Duodenal mucosa (tissue), 2 donors: ENCODE measurements around the gene TNNT2.

Source experiments
- H3K27ac ChIP-seq: one replicate; pipeline ENCODE4 v1.7.0; 2013; ENCODE audit warnings: low read depth, low read length
- H3K27me3 ChIP-seq, 2 donors: one replicate each; pipeline ENCODE4 v1.7.0; 2013; ENCODE audit warnings: low read length in 2 of 2, control low read depth in 1 of 2; ENCODE audit not compliant: insufficient read depth in 2 of 2, control insufficient read depth in 1 of 2
- H3K36me3 ChIP-seq, 2 donors: one replicate each; pipeline ENCODE4 v1.7.0; 2013; ENCODE audit warnings: low read length in 2 of 2, control low read depth in 1 of 2; ENCODE audit not compliant: insufficient read depth in 2 of 2, control insufficient read depth in 1 of 2
- H3K4me1 ChIP-seq, 2 donors: one replicate each; pipeline ENCODE4 v1.7.0; 2013; ENCODE audit warnings: low read length in 2 of 2, control low read depth in 1 of 2; ENCODE audit not compliant: insufficient read depth in 2 of 2, control insufficient read depth in 1 of 2
- H3K4me3 ChIP-seq, 2 donors: one replicate each; pipeline ENCODE4 v1.7.0; 2013; ENCODE audit warnings: low read length in 2 of 2, low read depth in 1 of 2
- H3K9ac ChIP-seq, 2 donors: one replicate each; pipeline ENCODE4 v1.7.0; 2013; ENCODE audit warnings: low read length in 2 of 2, low read depth in 1 of 2
- H3K9me3 ChIP-seq, 2 donors: one replicate each; pipeline ENCODE4 v1.7.0; 2013; ENCODE audit warnings: low read length in 2 of 2, control low read depth in 1 of 2; ENCODE audit not compliant: control insufficient read depth in 1 of 2

The TNNT2 gene

DNA sequence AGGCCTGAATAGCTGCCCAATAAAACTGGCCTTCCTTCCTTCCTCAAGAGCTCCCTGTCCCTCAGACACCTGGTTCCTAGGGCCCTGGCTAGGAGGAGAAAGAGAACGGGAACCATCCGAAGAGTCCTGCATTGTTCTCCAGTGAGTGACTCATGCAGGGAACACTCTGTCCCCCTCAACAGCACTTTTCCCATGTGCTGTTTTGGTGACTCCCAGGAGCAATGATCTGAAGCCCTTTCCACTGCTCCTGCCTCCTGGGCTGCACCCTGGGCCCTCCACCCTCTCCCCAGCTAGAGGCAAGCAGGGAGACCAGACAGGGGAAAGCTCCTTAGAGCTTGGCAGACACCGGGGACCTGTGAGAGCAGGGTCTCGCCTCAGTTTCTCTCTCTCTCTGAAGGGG is 18.9 kb downstream of the TNNT2 start:
- H3K27me3 ChIP-seq, result peaks cover 0 to 4% of the 10 kb centered on the region in 2 donors
- H3K4me3 ChIP-seq, result no peak overlapping the region
- no peak overlapping the region for H3K9ac ChIP-seq
- no peaks in the 10 kb centered on the region for H3K4me1 ChIP-seq
- H3K9me3 ChIP-seq, result no peaks in the 10 kb centered on the region
- H3K27ac ChIP-seq, result no peak overlapping the region
- no peaks in the 10 kb centered on the region for H3K36me3 ChIP-seq

DNA sequence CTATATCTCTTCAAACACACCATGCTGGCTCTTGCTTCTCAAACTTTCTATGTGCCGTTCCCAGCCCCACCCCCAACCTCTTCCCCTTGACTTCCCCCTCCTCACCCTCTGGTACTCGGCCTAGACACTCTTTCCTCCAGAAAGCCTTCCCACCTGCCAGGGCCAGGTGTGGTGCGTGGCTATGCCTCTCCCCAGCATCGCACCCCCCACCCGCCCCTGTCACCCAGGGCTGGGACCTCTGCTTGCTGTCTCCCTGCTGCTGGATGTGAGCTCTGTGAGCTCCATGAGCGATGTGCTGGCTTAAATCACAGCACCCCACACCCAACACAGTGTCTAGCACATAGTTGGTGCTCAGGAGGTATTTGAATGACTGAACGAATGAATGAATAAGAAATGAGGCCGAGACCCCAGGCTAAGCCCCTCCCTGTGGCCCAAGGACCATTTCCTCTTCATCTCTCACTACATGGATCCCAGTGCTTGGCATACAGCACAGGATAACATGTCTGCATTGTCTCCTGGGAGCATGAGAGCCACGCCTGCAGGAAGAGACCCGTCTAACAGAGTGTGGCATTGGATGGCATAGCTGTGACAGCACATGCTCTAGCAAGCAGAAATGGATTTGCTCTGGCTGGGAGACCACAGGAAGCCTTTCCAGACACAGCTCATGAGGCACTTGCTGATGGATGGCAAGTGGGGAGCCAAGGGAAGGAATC is 19.7 kb downstream of the TNNT2 start:
- Histone ChIP-seq H3K27me3 (peaks cover 0 to 6% of the 10 kb centered on the region in 2 donors), H3K27ac (no peak overlapping the region), H3K9me3 (no peaks in the 10 kb centered on the region), H3K4me3 (no peak overlapping the region), H3K36me3 (no peaks in the 10 kb centered on the region), H3K4me1 (no peaks in the 10 kb centered on the region), H3K9ac (no peak overlapping the region)

DNA sequence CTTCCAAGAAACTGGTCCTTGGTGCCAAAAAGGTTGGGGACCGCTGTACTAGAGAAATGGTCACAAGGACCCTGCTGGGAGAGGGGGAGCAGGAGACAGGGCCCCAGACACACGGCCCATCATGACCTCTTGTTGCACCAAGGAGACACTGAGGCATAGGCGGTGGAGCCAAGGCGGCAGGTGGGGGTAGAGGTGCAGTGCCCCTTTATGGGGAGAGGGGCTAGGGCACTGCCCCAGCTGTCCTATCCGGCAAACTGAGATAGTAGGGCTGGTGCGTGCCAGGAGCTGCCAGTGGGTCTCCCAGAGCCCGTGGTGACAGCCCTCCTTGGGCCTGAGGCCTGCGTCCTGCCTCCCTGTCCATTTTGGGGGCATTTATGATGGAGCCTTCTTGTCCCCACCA is 20.3 kb downstream of the TNNT2 start:
- Histone ChIP-seq H3K27ac (no peak overlapping the region), H3K4me3 (no peak overlapping the region), H3K9ac (no peak overlapping the region), H3K9me3 (no peaks in the 10 kb centered on the region), H3K27me3 (peaks cover 0 to 8% of the 10 kb centered on the region in 2 donors), H3K4me1 (no peaks in the 10 kb centered on the region), H3K36me3 (no peaks in the 10 kb centered on the region)

DNA sequence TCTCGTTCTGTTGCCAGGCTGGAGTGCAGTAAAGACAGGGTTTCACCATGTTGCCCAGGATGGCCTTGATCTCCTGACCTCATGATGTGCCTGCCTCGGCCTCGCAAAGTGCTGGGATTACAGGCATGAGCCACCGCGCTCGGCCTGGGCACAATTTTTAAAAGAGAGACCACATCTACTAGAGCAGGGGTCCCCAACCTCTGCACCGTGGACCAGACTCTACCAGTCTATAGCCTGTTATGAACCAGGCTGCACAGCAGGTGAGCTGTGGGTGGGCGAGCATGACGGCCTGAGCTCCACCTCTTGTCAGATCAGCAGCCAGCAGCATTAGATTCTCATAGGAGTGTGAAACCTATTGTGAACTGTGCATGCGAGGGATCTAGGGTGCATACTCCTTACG is 20.8 kb downstream of the TNNT2 start:
- Histone ChIP-seq H3K27me3 (peaks cover 0 to 8% of the 10 kb centered on the region in 2 donors), H3K9ac (no peak overlapping the region), H3K9me3 (no peaks in the 10 kb centered on the region), H3K4me3 (no peak overlapping the region), H3K27ac (no peak overlapping the region), H3K36me3 (no peaks in the 10 kb centered on the region), H3K4me1 (no peaks in the 10 kb centered on the region)

DNA sequence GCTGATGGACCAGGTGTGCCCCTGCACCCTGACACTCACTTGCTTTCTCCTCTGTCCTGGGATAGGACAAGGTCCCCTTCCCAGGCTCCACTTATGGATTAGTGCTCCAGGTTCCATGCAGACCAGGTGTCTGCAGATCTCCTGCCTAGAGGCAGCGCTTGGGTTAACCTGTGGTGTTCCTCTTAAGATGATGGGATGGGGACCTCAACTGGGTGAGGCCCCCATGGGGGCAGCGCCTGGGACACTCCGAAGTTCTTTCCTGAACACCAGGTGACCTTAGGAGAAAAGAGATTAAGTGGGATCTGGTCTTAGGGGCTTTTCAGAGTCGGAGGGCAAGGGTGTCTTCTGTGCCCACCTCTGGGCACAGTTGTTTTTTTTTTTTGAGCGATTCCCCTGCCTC is 21.2 kb downstream of the TNNT2 start:
- Histone ChIP-seq H3K27ac (no peak overlapping the region), H3K4me3 (no peak overlapping the region), H3K36me3 (no peaks in the 10 kb centered on the region), H3K27me3 (peaks cover 0 to 8% of the 10 kb centered on the region in 2 donors), H3K4me1 (no peaks in the 10 kb centered on the region), H3K9me3 (no peaks in the 10 kb centered on the region), H3K9ac (no peak overlapping the region)

DNA sequence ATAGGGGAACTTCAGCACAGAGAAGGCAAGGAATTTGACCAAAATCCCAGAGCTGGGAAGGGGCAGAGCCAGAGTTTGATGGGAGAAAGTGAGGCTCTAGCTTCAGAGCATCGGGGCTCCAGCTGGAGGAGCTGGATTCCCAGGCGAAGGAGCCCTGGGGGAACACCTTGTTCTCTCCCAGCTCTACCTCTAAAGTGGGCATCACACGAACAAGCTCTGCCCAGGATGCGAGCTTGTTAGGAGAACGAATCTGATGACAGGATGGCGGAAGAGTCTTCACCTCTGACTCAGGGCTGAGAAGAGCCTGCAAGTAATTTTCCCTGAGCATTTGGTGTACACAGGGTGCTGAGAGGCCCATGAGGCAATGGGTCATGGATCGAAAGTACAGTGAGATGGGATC is 22.0 kb downstream of the TNNT2 start:
- no peak overlapping the region for H3K4me3 ChIP-seq
- H3K36me3 ChIP-seq, result no peaks in the 10 kb centered on the region
- no peak overlapping the region for H3K9ac ChIP-seq
- no peaks in the 10 kb centered on the region for H3K4me1 ChIP-seq
- H3K27me3 ChIP-seq, result peaks cover 0 to 8% of the 10 kb centered on the region in 2 donors
- H3K9me3 ChIP-seq, result no peaks in the 10 kb centered on the region
- no peak overlapping the region for H3K27ac ChIP-seq

DNA sequence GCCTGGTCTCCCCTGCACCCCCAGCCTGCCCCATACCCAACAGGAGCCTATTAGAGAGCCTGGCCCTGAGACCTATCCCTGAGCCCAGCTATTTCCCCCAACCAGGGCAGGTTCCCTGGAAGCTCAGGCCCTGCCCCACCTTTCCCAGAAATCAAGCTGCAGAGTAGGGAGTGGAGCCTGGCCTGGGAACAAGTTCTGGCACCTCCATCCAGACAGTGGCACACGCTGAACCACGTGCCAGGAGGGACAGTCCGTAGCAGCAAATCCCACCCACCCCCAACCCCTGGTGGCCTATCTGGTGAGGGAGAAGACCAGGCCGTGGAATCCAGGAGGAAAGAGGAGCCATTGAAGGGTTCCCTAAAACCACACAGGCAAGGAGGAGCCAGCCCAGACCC is 22.6 kb downstream of the TNNT2 start:
- H3K27ac ChIP-seq, result no peak overlapping the region
- no peaks in the 10 kb centered on the region for H3K4me1 ChIP-seq

DNA sequence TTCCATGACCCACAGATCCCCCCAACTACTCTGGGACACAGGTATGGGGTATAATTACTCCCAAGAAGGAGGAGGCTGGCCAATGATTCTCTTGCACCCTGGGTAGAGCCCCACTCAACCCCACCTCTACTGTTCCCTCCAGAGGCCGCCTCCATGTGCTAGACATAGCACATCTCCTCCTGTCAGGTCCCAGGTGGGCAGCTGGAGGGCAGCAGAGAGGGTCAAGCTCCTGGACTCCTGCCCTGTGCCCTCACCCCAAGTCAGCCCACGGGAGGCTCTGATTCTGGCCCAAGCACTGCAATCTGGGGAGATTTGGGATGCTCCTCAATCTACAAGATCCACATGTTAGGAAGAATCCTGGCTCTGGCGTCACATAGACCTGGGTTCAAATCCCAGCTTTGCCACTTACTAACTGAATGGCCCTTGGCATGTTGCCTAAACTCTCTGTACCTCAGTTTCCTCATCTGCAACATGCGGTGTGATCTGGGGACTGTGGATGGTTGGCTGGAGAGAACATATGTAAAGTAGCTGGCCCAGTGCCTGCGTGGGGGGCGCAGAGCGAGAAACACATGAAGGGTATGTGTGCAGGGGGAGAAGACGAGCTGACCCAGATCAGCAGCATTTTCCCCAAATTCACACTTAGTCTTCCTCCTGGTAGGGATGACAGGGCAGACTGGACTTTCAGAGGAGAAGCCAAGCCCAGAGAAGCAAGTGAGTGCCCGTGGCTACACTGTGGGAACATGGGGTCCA is 23.2 kb downstream of the TNNT2 start:
- no peak overlapping the region for H3K9ac ChIP-seq
- no peaks in the 10 kb centered on the region for H3K9me3 ChIP-seq
- no peaks in the 10 kb centered on the region for H3K36me3 ChIP-seq
- H3K4me1 ChIP-seq, result no peaks in the 10 kb centered on the region
- H3K27ac ChIP-seq, result no peak overlapping the region
- peaks cover 2 to 8% of the 10 kb centered on the region in 2 donors for H3K27me3 ChIP-seq
- no peak overlapping the region for H3K4me3 ChIP-seq

More for the DNA sequence above, 22.6 kb downstream of the TNNT2 start:
- Histone ChIP-seq H3K9me3 (no peaks in the 10 kb centered on the region), H3K9ac (no peak overlapping the region), H3K27me3 (peaks cover 0 to 8% of the 10 kb centered on the region in 2 donors), H3K36me3 (no peaks in the 10 kb centered on the region), H3K4me3 (no peak overlapping the region)

DNA sequence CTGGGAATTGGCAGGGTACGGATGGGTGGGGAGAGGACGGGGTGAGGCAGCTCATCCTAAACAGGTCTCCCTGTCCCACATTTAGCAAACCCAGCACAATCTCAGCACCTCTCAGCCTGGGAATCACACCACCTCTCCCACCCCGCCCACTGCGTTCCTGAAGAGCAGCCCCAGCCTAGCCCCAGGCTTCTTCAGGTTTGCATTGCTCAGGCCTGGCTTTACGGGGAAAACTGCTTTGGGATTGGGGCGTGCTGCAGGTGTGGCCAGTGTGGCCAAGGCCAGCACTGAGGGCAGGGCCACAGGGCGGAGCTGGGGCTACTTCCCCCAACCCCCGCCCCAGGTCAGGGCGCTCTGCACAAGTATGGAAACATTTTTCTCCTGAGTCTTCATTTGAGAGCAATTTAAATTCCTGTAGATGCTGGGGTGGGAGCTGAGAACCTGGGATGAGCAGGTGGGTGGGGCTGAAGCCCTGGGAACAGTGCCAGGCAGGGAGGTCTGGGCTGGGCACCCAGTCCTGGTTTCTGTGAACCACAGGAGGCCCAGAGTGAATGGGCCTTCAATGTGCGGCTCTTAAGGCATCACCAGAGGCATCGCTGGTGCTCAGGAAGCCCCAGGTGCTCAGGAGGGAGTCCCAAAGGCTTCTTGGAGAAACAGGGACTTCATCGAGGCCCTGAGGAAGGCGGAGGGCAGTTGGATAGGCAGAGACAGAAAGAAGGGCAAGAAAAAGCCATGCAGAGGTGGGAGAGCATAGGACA is 24.1 kb downstream of the TNNT2 start:
- Histone ChIP-seq H3K36me3 (no peaks in the 10 kb centered on the region), H3K4me1 (no peaks in the 10 kb centered on the region), H3K9ac (no peak overlapping the region), H3K9me3 (no peaks in the 10 kb centered on the region), H3K27ac (no peak overlapping the region), H3K4me3 (no peak overlapping the region), H3K27me3 (peaks cover 4 to 8% of the 10 kb centered on the region in 2 donors)

DNA sequence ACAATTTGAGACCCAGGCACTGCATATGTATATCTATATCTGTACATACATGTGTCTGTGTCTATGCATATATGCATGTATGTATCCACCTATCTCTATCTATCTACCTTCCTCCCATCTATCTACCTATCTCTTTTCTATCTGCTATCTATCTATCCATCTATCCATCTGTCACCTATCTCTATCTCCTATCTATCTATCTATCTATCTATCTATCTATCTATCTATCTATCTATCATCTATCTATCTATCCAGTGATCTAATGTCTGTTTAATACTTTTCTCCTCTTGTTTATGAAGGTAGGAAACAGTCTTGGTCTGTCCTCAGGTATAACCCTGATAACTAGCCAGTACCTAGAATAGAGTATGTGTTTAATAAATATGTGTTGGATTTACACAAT is 25.9 kb downstream of the TNNT2 start:
- Histone ChIP-seq H3K4me3 (no peak overlapping the region), H3K27me3 (peaks cover 4 to 15% of the 10 kb centered on the region in 2 donors), H3K36me3 (no peaks in the 10 kb centered on the region), H3K9me3 (no peaks in the 10 kb centered on the region), H3K4me1 (no peaks in the 10 kb centered on the region), H3K9ac (no peak overlapping the region), H3K27ac (no peak overlapping the region)
